HG03060 (cell line): ENCODE results near the gene HAL.

Source experiments
- ATAC-seq: cut with Tn5 transposase; IDR thresholded peaks from one replicate; pipeline ENCODE4 v1.9.1; 2021; ENCODE audit warnings: low read depth, moderate number of reproducible peaks; ENCODE audit not compliant: unreplicated experiment

The HAL gene, protein sequence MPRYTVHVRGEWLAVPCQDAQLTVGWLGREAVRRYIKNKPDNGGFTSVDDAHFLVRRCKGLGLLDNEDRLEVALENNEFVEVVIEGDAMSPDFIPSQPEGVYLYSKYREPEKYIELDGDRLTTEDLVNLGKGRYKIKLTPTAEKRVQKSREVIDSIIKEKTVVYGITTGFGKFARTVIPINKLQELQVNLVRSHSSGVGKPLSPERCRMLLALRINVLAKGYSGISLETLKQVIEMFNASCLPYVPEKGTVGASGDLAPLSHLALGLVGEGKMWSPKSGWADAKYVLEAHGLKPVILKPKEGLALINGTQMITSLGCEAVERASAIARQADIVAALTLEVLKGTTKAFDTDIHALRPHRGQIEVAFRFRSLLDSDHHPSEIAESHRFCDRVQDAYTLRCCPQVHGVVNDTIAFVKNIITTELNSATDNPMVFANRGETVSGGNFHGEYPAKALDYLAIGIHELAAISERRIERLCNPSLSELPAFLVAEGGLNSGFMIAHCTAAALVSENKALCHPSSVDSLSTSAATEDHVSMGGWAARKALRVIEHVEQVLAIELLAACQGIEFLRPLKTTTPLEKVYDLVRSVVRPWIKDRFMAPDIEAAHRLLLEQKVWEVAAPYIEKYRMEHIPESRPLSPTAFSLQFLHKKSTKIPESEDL

DNA sequence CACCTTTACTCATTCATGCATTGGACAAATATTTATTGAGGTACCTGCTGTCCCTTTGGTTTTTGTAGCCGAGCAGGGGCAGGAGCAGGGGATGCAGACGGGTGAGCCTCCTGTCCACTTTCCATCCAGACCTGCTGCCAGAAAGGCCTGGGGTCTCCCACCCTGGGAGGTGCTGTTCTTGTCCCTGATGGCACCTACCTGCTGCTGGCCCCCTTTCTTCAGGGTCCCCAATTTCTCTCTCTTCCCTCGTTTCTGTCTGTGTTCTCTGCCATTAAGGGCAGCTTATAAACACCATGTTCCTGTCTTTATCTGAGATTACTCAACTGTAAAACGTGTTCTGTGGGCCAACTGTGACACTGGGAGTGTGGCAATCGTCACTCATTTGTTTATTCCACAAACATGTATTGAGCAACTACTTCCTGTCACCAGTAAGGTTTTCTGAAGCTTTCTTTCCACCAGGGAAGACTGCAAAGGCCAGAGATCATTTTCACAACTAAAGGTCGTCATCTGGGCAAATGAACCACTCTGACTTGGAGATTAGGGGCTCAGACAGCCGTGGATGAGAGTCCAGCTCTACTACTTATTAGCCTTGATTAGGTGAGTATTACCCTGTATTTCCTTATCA is at the start of gene HAL:
Gene HAL, minus strand, starts transcription at position 311 of the 625 bp plus-strand sequence. CDS start 434 bp downstream, outside the sequence.
- ATAC-seq: no peak

DNA sequence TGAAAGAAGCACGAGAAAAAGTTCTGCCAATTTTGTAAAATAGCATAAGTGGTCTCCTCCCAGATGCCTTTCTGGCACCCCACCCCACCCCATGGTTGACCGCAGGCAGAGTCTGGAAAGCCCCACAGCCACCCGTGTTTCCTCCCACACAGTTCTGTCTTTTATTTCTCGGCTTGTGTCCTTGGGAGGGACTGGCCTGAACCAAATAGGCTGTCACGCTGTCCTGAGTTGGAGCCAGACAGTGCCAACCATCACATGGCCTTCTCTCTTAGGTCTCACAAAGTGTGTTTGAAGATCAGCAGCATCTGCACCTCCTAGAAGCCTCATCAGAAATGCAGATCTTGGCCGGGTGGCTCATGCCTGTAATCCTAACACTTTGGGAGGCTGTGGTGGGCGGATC is 49.4 kb upstream of the HAL start:
- ATAC-seq: no peak

DNA sequence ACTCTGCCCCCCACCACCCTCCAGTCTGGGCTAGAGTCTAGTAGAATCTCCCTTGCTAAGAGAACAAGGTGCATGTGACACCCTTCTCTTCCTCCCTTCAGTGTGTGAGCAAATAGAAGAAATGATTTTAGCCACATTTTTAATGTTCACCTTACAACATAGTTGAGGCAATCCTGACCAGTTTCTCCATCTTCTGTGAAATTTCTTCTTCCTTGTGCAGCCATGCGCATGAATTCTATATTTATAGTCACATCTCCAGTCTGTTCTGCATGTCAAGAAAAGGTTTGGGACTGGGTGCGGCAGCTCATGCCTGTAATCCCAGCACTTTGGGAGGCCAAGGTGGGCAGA is 48.8 kb upstream of the HAL start:
- ATAC-seq: no peak

DNA sequence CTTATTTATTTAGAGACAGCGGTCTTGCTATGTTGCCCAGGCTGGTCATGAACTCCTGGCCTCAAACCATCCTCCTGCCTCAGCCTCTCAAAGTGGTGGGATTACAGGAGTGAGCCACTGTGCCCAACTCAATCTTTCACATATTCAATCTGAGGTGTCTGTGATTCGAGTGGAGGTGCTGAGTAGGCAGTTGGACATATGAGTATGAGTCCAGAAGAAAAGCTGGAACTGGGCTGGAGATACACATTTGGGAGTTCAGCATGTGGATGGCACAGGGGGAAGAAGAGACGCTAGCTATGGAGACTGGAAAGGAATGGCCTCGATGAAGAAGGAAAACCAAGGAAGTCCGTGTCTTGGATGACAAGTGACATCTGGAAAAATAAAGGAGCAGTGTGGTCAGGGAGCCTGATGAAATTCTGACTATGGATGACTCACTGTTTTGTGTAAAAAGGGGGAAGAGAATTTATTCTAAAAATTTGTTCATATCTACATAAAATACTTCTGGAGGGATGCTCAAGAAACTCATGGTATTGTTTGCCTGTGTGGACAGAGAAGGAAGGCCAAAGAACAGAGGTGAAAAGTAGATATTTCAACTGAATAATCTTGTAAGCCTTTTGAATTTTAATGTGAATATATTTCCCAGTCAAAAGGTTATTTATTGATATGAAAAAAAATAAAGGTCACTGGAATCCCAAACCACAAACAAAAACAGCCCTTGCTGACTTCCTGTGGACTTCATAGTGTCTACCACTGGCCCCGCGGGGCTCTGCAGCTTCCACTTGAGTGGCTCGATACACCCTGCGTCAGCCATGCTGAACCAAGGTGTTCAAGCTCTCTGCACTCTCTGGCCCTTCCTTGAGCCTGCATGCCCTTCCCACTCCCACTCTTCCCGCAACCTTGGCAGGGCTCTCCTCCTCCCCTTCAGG is 48.1 kb upstream of the HAL start:
- no peak for ATAC-seq

DNA sequence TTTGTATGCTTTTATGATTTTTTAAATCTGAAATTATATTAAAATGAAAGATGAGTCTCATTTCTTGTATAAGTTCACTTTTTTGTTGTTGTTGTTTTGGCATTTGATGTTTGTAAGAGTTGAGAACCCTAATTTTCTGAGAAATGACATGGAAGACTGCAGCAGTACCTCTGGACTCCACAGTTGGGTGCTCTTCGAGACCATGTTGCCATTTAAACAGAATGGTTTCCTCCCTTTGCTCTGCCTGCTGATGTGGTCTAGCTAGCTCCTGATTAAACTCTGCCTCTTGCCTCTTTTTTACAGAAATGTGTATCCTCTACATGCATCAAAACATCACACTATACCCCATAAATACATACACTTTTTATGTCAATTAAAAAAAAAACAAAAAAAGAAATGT is 45.0 kb upstream of the HAL start:
- ATAC-seq: no peak

DNA sequence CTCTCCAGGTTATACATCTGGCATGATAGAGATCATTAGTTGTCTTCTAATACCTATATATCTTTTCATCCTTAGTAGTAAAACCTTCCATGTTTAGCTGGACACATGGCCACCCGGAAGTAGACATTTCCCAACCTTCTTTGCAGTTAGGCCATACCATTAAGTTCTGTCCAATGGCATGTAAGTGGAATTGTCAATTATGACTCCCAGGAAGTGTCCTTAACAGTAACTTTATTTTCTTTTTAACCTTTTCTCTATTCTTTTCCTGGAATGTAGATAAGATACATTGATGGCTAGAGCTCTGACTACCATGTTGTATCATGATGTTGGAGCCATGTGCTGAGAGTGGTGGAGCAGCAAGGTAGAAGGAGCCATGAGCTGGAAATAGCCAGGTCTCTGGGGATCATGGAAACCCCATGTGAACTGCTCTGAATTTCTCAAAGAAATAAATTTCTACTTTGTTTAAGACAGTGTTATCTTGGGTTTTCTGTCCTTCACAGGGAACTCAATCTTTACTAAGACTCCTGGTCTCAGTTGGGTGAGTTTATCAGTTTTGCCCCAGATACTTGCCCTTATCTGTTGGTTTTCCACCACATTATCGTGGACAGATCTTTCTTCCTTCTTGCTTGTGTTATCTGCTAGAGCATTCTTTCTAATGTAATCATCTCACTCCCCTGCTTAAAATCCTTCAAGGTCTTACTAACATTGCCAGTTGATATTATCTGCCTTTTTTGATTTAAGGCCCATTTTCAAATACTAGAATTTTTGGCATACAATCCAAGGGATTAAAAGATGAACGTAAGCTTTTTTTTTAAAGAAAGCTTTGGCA is 44.4 kb upstream of the HAL start:
- ATAC-seq: no peak

DNA sequence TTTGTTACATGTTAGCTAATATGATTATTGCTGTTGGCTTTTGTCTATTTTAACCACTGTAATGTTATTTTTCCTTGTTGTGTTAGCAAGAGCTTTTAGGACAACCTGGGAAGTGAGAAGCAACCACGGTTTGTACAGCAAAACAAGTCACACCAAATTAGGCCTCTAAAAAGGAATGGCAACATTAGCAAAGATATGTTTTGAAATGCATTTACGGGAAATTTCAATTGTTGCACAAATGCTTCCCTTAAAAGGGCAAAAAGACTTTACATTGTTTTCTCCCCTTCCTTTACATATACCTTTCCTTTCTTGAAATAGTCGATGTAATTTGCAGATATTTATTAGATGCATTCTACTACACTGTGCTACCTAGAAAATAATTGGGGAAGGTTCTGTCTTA is 43.4 kb upstream of the HAL start:
- ATAC-seq: no peak

DNA sequence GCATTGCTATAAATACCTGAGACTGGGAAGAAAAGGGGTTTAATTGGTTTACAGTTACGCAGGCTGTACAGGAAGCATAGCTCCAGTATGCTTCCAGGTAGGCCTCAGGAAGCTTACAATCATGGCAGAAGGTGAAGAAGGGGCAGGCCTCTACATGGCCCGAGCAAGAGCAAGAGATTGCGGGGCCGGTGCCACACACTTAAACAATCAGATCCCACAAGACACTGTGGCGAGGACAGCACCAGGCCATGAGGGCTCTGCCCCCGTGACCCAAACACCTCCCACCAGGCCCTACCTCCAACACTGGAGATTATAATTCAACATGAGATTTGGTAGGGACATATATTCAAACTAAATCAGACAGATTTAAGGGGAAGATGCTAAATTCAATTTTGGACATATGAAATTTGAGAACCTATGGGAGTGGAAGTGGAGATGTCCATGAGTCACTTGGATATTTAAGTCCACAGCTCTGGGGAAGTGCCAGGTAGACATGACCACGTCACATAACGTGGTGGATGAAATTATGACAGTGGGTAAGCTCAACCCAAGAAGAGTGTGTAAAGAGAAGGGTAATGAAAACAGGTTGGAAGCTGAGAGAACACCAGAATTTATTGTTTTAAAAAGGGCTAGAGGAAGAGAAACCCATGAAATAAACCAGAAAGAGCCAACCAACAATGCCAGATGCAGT is 40.8 kb upstream of the HAL start:
- ATAC-seq: no peak

DNA sequence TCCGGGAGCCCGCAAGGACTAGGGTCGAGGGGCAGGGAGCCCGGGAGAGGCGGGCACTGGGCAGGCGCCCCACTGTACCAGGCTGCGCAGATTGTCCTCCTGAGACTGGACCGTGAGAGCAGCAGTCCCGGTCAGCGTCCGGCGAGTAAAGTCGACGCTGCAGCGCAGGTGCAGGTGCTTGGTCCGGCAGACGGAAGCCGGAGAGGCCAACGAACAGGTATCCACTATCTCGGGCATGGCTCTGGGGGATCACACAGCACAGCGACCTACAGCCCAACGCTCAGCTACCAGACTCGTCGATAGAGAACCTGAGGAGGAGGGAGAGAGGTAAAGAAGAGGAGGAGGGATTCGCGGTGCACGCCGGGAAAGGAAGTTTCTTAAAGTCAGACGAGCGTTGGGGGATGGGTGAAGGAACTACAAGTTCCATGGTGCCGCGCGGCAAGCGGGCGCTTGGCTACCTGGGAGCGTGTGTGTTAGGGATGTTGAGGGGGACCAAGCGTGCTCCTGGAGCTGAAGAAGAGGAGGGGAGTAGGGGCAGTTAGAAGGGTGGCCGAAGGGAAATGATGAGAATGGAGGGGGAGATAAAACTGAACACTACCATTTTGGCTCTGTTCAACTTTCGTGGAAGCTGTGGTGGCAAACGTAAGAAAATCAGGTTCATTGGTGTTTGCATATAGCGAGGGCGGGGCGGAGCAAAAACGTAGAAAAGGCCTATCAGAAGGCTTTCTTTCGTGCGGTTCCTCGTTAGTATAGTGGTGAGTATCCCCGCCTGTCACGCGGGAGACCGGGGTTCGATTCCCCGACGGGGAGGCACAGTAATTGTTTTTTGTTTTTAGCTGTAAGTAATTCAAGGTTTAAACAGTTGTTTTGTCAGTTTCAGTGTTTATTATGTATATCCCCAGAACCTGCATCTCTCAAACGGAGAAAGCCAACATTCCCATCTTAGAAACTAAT is 39.4 kb upstream of the HAL start, which contains the start of gene LTA4H:
Gene LTA4H, minus strand, starts transcription at position 305 of the 954 bp plus-strand sequence. Its CDS starts 68 bp downstream, at position 237.
- ATAC-seq: peak; percentile 86

DNA sequence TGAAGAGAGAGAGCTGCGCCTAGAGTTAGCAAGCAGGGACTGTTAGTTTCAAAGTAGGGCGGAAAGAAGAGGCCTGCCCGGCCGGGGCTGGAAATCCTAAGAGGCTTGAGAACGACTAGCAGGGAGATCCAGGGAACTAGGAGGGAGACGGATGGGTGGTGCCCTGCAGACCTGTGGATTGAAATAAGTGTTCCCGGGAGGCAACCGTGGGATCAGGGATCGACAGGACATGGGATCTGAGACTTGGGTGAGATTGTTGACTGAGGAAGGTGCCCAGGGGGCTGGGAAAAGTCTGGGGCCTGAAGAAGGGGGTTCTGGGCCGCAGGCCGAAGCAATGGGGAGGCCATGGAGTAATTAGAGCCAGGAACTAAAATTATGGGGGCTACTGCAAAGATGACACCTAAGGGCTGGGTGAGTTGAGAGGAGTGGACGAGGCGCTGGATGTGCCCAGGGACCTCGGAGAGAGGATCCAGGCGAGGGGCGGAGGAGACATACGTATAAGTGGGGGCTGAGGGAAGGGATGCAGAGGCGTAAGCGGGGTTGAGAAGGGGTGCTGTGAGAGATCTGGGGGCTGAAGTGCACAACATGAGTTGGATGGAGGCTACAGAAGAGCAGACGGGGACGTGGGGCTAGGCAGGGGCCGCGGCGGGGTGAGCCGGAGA is 38.6 kb upstream of the HAL start:
- ATAC-seq: peak; percentile 1

DNA sequence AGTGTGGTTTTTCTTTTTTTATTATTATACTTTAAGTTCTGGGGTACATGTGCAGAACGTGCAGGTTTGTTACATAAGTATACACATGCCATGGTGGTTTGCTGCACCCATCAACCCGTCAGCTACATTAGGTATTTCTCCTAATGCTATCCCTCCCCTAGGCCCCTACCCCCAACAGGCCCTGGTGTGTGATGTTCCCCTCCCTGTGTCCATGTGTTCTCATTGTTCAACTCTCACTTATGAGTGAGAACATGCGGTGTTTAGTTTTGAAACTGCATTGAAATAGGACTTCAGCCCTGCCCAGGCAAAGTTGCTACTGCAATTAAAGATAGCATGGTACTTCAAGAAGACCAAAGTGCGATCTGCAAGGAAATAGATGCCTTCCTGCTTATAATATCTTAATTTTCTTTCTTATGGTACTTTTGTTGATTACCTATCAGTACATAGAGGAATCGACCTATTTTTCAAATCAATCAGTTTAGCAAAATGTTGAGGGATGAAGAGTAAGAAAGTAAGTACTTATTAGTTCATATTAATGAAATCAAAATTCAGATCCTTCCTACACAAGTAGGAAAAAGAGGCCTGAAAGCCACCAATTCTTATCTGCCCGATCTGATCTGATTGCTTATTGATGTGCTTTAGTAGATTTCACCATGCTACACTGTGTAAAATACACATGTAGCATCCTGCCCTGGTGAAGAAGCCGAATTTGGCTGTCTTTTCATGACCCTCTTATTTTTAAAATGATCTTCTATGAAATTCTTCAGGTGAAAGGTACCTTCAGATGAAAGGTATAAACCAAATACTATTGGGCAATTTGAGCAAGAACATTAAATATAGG is 37.6 kb upstream of the HAL start:
- no peak for ATAC-seq

DNA sequence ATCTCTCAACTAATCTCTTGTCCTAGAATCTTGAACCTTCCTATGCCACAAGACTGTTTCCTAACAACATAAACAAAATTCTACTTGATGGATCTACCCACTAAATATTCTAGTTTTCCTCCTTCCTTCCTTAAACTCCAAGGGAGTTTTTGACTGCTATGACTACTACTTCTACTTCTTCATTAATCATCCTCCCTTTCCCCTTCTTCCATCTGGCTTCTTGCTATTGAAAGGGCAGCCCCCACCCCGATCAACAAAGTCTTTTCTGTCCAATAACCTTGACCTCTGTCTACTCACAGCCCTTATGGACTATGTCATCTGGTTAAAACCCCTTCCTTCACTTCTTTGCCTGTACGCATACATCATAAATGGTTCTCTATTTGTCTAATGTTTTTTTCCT is 33.7 kb upstream of the HAL start:
- ATAC-seq: no peak

DNA sequence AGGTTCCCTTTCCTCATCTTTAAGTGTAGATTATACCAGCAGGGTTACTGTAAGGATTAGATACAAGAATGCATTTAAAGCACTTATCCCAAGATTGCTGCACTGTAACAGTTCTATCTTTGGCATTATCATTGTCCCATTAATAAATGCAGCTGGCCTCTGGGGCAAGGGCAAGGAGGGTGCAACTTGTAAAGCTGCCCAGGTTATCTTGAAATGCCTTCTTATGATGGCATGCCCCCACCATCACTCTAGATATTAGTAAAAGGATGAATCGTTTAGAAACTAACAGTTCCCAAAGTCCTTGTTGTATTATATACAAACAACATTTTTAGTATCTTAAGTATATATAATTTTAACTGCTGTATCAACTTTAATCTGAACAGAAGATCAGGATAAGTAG is 32.4 kb upstream of the HAL start:
- no peak for ATAC-seq

DNA sequence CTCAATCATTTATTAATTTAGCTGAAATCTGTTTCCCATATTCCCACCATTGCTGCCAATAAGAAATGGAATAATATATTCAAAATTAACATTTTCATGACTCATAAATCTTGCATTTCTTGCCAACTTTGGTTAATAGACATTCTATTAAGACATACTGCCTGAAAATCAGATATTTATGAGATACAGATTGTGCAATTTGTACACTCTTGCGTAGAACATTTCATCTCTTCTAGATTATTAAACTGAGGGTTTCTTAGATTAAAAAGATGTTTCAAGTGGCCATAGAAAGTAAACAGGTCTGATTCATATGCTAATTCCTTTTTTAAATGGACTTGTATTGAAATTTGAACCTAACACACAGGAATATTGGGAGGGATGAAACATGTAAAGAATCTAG is 30.2 kb upstream of the HAL start:
- ATAC-seq: no peak

DNA sequence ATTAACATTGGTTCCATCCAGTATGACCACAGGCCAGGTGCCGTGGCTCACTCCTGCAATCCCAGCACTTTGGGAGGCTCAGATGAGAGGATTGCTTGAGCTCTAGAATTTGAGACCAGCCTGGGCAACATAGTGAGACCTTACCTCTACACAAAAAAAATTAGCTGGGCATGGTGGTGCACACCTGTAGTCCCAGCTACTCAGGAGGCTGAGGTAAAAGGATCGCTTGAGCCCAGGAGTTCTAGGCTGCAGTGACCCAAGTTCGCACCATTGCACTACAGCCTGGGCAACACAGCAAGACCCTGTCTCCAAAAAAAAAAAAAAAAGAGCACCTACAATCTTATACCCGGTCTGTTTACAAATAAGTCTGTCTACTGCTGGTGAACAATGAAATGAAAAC is 29.4 kb upstream of the HAL start:
- no peak for ATAC-seq

DNA sequence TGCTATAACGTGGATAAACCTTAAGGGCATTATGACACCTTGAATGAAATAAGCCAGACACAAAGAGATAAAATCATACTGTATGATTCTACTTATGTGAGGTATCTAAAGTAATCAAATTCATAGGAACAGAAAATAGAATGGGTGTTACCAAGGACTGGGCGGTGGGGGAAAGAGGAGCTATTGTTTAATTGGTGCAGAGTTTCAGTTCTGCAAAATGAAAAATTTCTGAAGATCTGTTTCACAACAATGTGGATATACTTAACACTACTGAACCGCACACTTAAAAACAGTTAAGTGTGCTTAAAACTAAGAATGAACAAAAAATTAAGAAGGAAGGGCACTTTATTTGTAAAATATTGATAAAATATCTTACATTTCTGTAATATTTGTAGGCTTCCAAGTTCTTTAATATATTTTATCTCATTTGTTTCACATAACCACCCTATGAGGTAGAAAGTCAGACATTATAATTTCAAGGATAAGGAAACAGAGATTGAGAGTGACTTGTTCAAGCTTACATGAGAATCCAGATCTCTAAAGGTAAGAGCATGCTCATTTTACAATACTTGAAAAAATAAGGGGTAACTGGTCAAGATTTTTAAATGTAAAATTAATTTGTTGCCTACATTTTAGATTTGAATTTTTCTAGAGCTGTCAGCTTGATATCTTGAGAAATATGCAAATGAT is 24.3 kb upstream of the HAL start:
- ATAC-seq: peak; percentile 98
